Vein endothelial cell (primary cell): ENCODE measurements around the gene F10. TPM values are rescaled to one million over a fixed set of nuclear protein-coding genes. Genes with fewer than 3 reads are reported as not detected.

Source experiments
- small RNA-seq: library from RNA; depleted of rRNA; stranded (forward); fragments of <200 nt; gene quantifications from one replicate; pipeline ENCODE3, GENCODE V24; 2012
- total RNA-seq: library from RNA; depleted of rRNA; stranded (reverse); fragments of >200 nt; gene quantifications from 2 replicates; pipeline ENCODE4 v1.2.3, GENCODE V29; 2012

The F10 gene
- not detected in 2 replicates for total RNA-seq

DNA sequence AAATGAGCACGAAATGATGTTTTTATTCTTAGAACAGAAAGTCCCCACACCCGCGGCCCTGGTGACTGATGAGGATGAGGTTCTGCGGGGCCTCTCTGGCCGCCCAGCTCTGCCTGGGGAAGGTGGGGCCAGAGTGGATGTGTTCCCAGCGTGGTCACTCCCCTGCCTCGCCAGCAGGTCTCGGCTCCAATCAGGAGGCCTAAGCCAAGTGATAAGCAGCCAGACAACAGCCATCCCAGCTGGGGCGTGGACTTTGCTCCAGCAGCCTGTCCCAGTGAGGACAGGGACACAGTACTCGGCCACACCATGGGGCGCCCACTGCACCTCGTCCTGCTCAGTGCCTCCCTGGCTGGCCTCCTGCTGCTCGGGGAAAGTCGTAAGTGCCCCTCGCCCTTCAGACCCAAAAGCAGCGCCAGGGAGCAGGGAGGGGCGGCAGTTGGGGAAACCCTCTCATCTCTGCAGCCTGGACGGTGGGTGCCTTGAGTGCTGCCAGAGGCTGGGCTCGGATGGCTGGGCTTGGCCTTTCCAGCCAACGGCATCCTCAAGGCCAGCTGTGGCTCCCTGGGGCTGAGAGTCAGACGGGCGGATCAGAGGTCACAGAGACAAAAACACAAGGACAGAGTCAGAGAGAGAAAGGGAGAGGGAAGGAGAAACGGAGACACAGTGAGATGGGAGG lies at the start of gene F10:
TSS of gene F10 (plus strand) at position 250 of the 676 bp plus-strand sequence. CDS start at position 307, 57 bp downstream.

DNA sequence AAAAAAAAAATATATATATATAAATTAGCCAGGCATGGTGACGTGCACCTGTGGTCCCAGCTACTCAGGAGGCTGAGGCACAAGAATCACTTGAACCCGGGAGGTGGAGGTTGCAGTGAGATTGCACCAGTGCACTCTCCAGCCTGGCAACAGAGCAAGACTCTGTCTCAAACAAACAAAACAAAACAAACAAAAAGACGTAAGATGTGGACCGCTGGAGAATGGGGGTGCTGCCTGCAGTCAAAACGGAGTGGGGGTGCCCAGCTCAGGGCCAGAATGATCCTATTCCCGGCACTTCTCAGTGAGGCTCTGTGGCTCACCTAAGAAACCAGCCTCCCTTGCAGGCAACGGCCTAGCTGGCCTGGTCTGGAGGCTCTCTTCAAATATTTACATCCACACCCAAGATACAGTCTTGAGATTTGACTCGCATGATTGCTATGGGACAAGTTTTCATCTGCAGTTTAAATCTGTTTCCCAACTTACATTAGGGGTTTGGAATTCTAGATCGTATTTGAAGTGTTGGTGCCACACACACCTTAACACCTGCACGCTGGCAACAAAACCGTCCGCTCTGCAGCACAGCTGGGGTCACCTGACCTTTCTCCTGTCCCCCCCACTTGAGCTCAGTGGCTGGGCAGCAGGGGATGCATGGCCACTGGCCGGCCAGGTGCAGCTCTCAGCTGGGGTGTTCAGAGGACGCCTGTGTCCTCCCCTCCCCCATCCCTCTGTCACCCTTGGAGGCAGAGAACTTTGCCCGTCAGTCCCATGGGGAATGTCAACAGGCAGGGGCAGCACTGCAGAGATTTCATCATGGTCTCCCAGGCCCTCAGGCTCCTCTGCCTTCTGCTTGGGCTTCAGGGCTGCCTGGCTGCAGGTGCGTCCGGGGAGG lies 17.3 kb upstream of the F10 start, which contains the start of gene F7:
TSS of gene F7 (plus strand) at position 760 of the 889 bp plus-strand sequence. CDS start at position 811, 51 bp downstream.

DNA sequence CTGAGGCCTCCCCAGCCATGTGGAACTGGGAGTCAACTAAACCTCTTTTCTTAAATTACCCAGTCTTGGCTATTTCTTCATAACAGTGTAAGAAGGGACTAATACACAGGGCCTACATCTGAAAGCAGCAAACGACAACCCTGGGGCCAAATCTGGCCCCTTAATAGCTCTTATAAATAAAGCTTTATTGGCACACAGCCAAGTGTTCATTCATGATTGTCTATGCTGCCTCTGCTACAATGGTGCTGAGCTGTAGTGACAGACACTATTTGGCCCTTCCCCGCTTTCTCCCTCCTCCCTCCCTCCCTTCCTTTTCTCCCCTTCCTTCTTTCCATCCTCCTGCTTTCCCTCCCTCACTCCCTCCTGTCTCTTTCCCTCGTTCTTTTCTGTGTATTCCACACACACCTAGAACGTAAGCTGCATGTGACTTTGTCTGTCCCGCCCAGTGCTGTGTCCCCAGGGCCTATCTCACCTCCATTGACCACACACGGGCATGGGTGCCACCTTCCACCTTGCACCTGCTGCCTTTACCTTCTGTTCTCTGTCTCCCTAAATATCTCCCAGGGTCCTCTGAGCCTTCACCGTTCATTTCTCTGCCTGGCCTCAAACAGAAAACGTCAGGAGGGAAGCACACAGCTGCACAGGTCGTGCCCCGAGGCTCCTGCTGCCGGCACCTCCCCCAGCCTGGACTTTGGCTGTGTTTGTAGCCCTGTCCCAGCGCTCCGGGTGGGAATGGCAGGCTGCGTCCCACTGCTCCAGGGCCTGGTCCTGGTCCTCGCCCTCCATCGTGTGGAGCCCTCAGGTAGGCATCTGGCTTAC lies 35.5 kb downstream of the F10 start, which contains the start of gene PROZ:
TSS of gene PROZ (plus strand) at position 720 of the 819 bp plus-strand sequence. CDS start at position 733, 13 bp downstream.

Small RNA genes within 50 kb of the gene (small RNA-seq; reads per million reads assigned to genes)
- not detected for gene AL137002.1

Other genes with a start within 250 kb of the F10 start
- under 0.01 and 0.98 TPM in 2 replicates for gene MCF2L, start 153.6 kb upstream of the F10 start, total RNA-seq
- gene F7, start 17.0 kb upstream of the F10 start, total RNA-seq = not detected in 2 replicates
- not detected in 2 replicates for gene PROZ, start 35.8 kb downstream of the F10 start, total RNA-seq
- gene PCID2, start 85.9 kb downstream of the F10 start, total RNA-seq = 48.0 and 48.6 TPM in 2 replicates
- 122 and 130 TPM in 2 replicates for gene CUL4A, start 86.8 kb downstream of the F10 start, total RNA-seq
- 171 and 198 TPM in 2 replicates for gene LAMP1, start 174.4 kb downstream of the F10 start, total RNA-seq
- not detected in 2 replicates for gene GRTP1, start 241.3 kb downstream of the F10 start, total RNA-seq